Ishikawa (cell line): ENCODE data around the gene VMO1.

ENCODE experiments used
- CEBPB ChIP-seq: IDR thresholded peaks from 2 replicates; pipeline ENCODE4 v1.6.1; 2012
- CREB1 ChIP-seq: IDR thresholded peaks from 2 replicates; pipeline ENCODE4 v1.6.1; 2012; ENCODE audit warnings: low read depth
- EGR1 ChIP-seq: IDR thresholded peaks from 2 replicates; pipeline ENCODE4 v1.6.1; 2012
- EP300 ChIP-seq: IDR thresholded peaks from 2 replicates; pipeline ENCODE4 v1.6.1; 2012; ENCODE audit warnings: borderline replicate concordance
- NFIC ChIP-seq: IDR thresholded peaks from 2 replicates; pipeline ENCODE4 v1.6.1; 2012
- RAD21 ChIP-seq: IDR thresholded peaks from 2 replicates; pipeline ENCODE4 v1.6.1; 2012; ENCODE audit warnings: low read depth
- REST ChIP-seq: IDR thresholded peaks from 2 replicates; pipeline ENCODE4 v1.6.1; 2012; ENCODE audit warnings: low read depth, mild to moderate bottlenecking
- TAF1 ChIP-seq: IDR thresholded peaks from 2 replicates; pipeline ENCODE4 v1.6.1; 2012; ENCODE audit warnings: low read depth, mild to moderate bottlenecking
- TCF12 ChIP-seq: IDR thresholded peaks from 2 replicates; pipeline ENCODE4 v1.6.1; 2012; ENCODE audit warnings: low read depth
- USF1 ChIP-seq: IDR thresholded peaks from 2 replicates; pipeline ENCODE4 v1.6.1; 2012
- YY1 ChIP-seq: IDR thresholded peaks from 2 replicates; pipeline ENCODE4 v1.6.1; 2012; ENCODE audit warnings: low read depth
- ZBTB7A ChIP-seq: IDR thresholded peaks from 2 replicates; pipeline ENCODE4 v1.6.1; 2012; ENCODE audit warnings: low read depth

GRCh38 chr17:4743216-4743615, 42.9 kb downstream of the VMO1 start:
- TF ChIP-seq EP300 (no peak), TCF12 (no peak), CEBPB (no peak), REST (no peak), USF1 (no peak), EGR1 (no peak), YY1 (no peak), RAD21 (no peak), TAF1 (no peak), CREB1 (no peak), NFIC (no peak), ZBTB7A (no peak)
